Peyer's patch (tissue), 4 donors: Measurements from ENCODE around the gene LDLRAD4.

Source experiments
- CTCF ChIP-seq, 6 experiments: fragments of 450-650 bp in 4 of 6; fragments of 200-600 bp in 2 of 6; sonication (generic) in 1 of 6; IDR thresholded peaks; one replicate each; pipeline ENCODE4 v1.5.1; 2017 to 2019; ENCODE audit warnings: antibody characterized with exemption in 6 of 6, mild to moderate bottlenecking in 3 of 6, moderate library complexity in 1 of 6
- POLR2A ChIP-seq, 2 donors: fragments of 450-650 bp; IDR thresholded peaks; one replicate each; pipeline ENCODE4 v1.5.1; 2017; ENCODE audit warnings: antibody characterized with exemption in 2 of 2, mild to moderate bottlenecking in 2 of 2, moderate library complexity in 2 of 2

GRCh38 chr18:13543144-13543543 lies 324.6 kb downstream of the LDLRAD4 start:
- TF ChIP-seq CTCF (IDR thresholded peaks at IDR 0.05) (no peak), POLR2A (IDR thresholded peaks at IDR 0.05) (no peak)
